ENCODE data around the gene HOXB1.
"Not testable (repeated sequence)": the region's sequence is repeated elsewhere in the genome, so short reads cannot be mapped to it uniquely, and the experiment has no call there.

The HOXB1 gene

DNA sequence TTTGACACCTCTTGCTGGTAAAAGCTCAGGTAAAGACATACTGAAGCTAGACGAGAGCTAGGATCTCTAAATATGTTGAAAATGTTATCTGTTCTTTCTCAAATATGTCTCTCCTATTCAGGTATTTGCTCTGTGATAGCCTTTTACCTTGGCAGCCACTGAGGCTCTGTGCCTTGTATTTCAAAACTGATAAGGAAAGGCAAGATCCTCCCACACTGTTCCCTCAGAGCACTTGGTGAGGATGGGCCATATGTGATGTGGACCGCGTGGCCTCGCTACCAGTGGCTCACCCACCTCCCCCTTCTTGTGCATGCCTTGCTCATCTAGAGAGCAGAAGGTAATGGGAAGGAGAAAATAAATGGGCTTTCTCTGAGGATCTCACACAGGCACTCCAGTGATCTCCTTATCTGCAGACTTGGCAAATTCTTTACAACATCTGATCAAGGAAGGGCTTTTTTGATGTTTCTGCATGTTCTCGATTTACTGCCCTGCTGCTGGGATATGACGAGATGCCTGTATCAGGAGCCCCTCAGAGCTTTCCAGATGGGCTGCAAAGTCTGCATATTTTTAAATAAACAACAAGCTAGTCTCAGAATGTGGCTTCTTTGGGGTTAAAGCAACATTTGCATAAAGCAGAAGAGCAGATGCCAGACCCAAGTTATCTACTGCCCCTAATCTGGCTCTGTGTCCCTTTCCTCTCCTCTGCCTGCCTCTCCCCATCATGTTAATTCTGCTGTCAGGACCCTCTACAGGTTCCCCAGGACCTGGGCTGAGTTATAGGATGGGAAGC lies 16.9 kb downstream of the HOXB1 start:
- TF ChIP-seq, protein P1, sequence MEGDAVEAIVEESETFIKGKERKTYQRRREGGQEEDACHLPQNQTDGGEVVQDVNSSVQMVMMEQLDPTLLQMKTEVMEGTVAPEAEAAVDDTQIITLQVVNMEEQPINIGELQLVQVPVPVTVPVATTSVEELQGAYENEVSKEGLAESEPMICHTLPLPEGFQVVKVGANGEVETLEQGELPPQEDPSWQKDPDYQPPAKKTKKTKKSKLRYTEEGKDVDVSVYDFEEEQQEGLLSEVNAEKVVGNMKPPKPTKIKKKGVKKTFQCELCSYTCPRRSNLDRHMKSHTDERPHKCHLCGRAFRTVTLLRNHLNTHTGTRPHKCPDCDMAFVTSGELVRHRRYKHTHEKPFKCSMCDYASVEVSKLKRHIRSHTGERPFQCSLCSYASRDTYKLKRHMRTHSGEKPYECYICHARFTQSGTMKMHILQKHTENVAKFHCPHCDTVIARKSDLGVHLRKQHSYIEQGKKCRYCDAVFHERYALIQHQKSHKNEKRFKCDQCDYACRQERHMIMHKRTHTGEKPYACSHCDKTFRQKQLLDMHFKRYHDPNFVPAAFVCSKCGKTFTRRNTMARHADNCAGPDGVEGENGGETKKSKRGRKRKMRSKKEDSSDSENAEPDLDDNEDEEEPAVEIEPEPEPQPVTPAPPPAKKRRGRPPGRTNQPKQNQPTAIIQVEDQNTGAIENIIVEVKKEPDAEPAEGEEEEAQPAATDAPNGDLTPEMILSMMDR (IDR thresholded peaks at IDR 0.05; ENCODE audit: control insufficient read depth, extremely low read depth, insufficient read depth): no peak
- H3K4me3 ChIP-seq (ENCODE audit: low read depth, low read length): no peak overlapping the region
- no peak for DNase-seq (ENCODE audit: low read depth)

DNA sequence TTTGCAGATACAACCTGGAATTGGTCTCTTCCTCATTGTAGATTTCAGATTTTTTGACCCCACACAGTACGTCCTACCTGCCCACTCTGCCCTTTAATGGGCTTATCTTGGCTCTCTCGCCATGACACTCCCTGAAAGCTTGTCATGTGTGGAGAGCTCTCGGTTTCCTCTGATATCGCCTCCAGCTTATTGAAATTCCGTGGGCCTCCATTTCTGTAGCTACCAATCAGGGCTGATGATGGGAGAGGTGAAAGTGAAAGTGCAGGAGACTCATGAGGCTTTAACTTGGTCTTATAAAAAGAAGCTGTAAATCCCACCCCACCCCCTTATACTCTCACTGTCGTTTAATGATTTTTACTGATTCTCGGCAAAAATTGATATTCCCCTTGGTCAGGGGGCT lies 17.7 kb downstream of the HOXB1 start:
- TF ChIP-seq, protein P1 (IDR thresholded peaks at IDR 0.05; ENCODE audit: control insufficient read depth, extremely low read depth, insufficient read depth): no peak
- no peak for DNase-seq (ENCODE audit: low read depth)
- H3K4me3 ChIP-seq (ENCODE audit: low read depth, low read length): no peak overlapping the region

DNA sequence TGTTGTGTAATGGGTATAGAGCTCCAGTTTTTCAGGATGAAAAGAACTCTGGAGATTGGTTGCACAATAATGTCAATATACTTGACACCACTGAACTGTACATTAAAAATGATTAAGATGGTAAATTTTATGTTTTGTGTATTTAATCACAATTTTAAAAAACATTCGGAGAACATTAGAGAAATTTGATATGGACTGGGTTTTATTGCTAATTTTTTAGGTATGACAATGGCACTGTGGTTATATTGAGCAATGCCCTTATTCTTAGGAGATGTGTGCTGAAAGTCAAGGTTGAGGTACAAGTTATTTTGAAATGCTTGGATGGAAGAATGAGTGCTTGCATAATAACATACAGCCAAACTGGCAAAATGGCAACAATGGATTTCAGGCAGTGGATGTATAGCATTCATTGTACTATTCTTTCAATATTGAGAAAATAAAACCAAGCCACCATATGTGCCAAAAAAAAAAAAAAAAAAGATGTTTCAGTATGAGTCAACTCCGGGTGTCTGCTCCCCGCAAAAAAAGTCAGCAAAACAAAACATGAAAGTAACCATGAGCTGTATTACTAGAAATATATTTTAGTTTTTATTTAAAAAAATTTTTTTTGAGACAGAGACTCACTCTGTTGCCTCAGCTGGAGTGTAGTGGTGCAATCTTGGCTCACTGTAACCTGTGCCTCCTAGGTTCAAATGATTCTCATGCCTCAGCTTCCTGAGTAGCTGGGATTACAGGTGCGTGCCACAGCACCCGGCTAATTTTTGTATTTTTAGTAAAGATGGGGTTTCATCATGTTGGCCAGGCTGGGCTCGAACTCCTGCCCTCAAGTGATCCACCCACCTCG lies 19.8 kb downstream of the HOXB1 start:
- no peak for DNase-seq (ENCODE audit: low read depth)
- H3K4me3 ChIP-seq (ENCODE audit: low read depth, low read length): no peak overlapping the region
- TF ChIP-seq, protein P1 (IDR thresholded peaks at IDR 0.05; ENCODE audit: control insufficient read depth, extremely low read depth, insufficient read depth): no peak

DNA sequence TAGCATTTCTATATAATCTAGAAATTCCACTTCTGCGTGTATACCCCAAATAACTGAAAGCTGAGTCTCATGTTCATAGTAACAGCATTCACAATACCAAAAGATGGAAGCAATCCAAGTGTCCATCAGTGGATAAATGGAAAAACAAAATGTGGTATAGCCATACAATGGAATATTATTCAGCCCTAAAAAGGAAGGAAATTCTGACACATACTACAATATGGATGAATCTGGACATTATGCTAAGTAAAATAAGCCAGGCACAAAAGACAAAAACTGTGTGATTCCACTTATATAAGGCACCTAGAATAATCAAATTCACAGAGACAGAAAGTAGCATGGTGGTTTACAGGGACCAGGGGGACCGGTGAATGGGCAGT lies 20.4 kb downstream of the HOXB1 start:
- H3K4me3 ChIP-seq (ENCODE audit: low read depth, low read length): no peak overlapping the region
- no peak for DNase-seq (ENCODE audit: low read depth)
- TF ChIP-seq, protein P1 (IDR thresholded peaks at IDR 0.05; ENCODE audit: control insufficient read depth, extremely low read depth, insufficient read depth): no peak

DNA sequence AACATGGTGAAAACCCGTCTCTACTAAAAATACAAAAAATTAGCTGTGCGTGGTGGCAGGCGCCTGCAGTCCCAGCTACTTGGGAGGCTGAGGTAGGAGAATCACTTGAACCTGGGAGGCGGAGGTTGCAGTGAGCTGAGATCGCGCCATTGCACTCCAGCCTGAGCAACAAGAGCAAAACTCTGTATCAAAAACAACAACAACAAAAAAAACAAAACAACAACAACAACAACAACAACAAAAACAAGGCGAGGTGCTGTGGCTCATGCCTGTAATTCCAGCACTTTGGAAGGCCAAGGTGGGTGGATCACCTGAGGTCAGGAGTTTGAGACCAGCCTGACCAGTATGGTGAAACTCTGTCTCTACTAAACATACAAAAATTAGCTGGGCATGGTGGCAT lies 21.1 kb downstream of the HOXB1 start:
- H3K4me3 ChIP-seq (ENCODE audit: low read depth, low read length); DNase-seq (ENCODE audit: low read depth): not testable (repeated sequence)

DNA sequence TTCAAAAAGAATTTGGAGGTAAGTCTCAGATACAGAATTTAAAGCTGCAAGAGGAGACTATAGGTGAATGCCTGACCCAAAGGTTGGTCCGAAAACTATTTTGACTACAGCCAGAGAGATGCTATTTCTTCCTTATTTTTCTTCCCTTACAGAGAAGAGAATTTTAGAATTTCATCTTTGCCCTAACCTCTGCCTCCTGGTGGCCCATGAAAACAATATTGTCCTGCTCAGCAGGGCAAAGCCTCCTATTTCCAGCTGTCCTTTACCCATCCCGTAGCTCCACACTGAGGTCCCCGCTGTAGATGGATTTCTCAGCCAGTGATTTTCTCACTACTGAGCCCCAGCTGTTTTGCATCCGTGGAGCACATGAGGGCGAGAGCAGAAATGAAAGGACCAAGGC lies 24.6 kb downstream of the HOXB1 start:
- no peak overlapping the region for H3K4me3 ChIP-seq (ENCODE audit: low read depth, low read length)
- TF ChIP-seq, protein P1 (IDR thresholded peaks at IDR 0.05; ENCODE audit: control insufficient read depth, extremely low read depth, insufficient read depth): no peak
- DNase-seq (ENCODE audit: low read depth): no peak

DNA sequence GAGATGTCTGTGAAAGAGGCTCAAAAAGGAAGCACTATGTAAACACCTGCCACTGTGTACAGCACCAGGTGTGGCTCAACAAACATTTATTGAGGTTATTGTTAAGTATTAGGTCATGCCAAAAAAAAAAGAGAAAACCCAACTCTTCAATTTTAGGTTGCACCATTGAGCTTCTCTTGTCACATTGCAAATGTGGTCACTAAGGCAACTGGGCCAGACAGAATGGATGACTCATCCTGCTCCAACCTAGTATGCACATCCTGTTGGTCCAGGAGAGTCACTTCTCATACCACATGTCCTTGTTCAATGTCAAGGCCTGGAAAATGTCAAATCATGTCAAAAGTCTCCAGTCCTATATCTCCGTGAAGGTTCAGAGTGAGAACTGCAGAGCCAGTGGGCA lies 25.0 kb downstream of the HOXB1 start:
- TF ChIP-seq, protein P1 (IDR thresholded peaks at IDR 0.05; ENCODE audit: control insufficient read depth, extremely low read depth, insufficient read depth): no peak
- DNase-seq (ENCODE audit: low read depth): peak; percentile 42
- no peak overlapping the region for H3K4me3 ChIP-seq (ENCODE audit: low read depth, low read length)

Data from LNCaP clone FGC (cell line).